ENCODE data around the gene GTF3C1. TPM values are rescaled to one million over a fixed set of nuclear protein-coding genes. Genes with fewer than 3 reads are reported as not detected.

GTF3C1 gene
- total RNA-seq, 2 experiments from 2014 or later, result 43.6 to 44.5 TPM

- no peak overlapping the region for H3K27ac ChIP-seq (ENCODE audit: low read depth in 1 of 2, low read length in 2 of 2)
- peaks cover 95% of the 10 kb centered on the region for H3K36me3 Mint-ChIP-seq (ENCODE audit: low read depth)
- no peaks in the 10 kb centered on the region for H3K27me3 Mint-ChIP-seq
- peaks cover 14% of the 10 kb centered on the region in 2 experiments for H3K9me3 ChIP-seq (ENCODE audit: control insufficient read depth in 1 of 2, insufficient read depth in 1 of 2, low read length in 2 of 2)
- H3K4me1 Mint-ChIP-seq (ENCODE audit: low read depth), result peaks cover 54% of the 10 kb centered on the region
- H3K36me3 ChIP-seq (ENCODE audit: insufficient read depth, low read length), result peaks cover 76% of the 10 kb centered on the region
- ChIA-PET CTCF (interaction anchor here (0.6 to 1.2 kb wide), 2 partner anchors 10 to 160 kb away, joined by 3 read pairs; no protein-coding TSS in a partner anchor), POLR2A (interaction anchor here (1.0 to 3.0 kb wide), 6 partner anchors 24 to 211 kb away, joined by 4 to 15 read pairs (median 8); no protein-coding TSS in a partner anchor)
- H3K9me3 Mint-ChIP-seq, result no peaks in the 10 kb centered on the region
- TF ChIP-seq CTCF (IDR thresholded peaks at IDR 0.05), result no peak
- H3K27me3 ChIP-seq (ENCODE audit: control insufficient read depth in 1 of 2, insufficient read depth in 2 of 2, low read length in 2 of 2), result no peaks in the 10 kb centered on the region
- H3K27ac Mint-ChIP-seq, result peak overlapping the region; percentile 93
- DNase-seq (no peak), ATAC-seq (ENCODE audit: poor library complexity) (no peak)
- no peak overlapping the region for H3K4me3 ChIP-seq (ENCODE audit: low read length)
- H3K4me3 Mint-ChIP-seq, result peak overlapping the region; percentile 12
- peaks cover 59% of the 10 kb centered on the region for H3K4me1 ChIP-seq (ENCODE audit: insufficient read depth, low read length)
- intact Hi-C loops (cut with DNase I, micrococcal nuclease), result loop anchor here (2.0 to 5.0 kb wide), 4 partner anchors 43 to 208 kb away; partner anchors contain the start of gene IL21R (in 2 of the 2)
These were observed 104.1 kb downstream of the GTF3C1 start for GRCh38 chr16:27445502-27446175.

- no peak for TF ChIP-seq CTCF (IDR thresholded peaks at IDR 0.05)
- CTCF ChIA-PET, result no interaction called here
These were observed 105.2 kb downstream of the GTF3C1 start for GRCh38 chr16:27444470-27444869.

GRCh38 chr16:27444015-27444414 is 105.7 kb downstream of the GTF3C1 start:
- POLR2A ChIA-PET, result no interaction called here
- H3K27me3 ChIP-seq (ENCODE audit: control insufficient read depth in 1 of 2, insufficient read depth in 2 of 2, low read length in 2 of 2), result no peaks in the 10 kb centered on the region
- Mint-ChIP-seq H3K4me1 (ENCODE audit: low read depth) (peaks cover 44% of the 10 kb centered on the region), H3K9me3 (no peaks in the 10 kb centered on the region), H3K27me3 (no peaks in the 10 kb centered on the region), H3K36me3 (ENCODE audit: low read depth) (peaks cover 93% of the 10 kb centered on the region), H3K27ac (peak overlapping the region; percentile 20), H3K4me3 (no peak overlapping the region)
- H3K9me3 ChIP-seq (ENCODE audit: control insufficient read depth in 1 of 2, insufficient read depth in 1 of 2, low read length in 2 of 2), result peaks cover 14% of the 10 kb centered on the region in 2 experiments
- peaks cover 81% of the 10 kb centered on the region for H3K36me3 ChIP-seq (ENCODE audit: insufficient read depth, low read length)
- ATAC-seq (ENCODE audit: poor library complexity) (no peak), DNase-seq (no peak)
- peaks cover 43% of the 10 kb centered on the region for H3K4me1 ChIP-seq (ENCODE audit: insufficient read depth, low read length)
- intact Hi-C loops (cut with DNase I, micrococcal nuclease), result no loop called here
- H3K4me3 ChIP-seq (ENCODE audit: low read length), result no peak overlapping the region
- TF ChIP-seq CTCF (IDR thresholded peaks at IDR 0.05), result no peak
- CTCF ChIA-PET, result no interaction called here
- H3K27ac ChIP-seq (ENCODE audit: low read depth in 1 of 2, low read length in 2 of 2), result no peak overlapping the region

More at GRCh38 chr16:27444470-27444869, 105.2 kb downstream of the GTF3C1 start:
- intact Hi-C loops (cut with DNase I, micrococcal nuclease), result no loop called here
- DNase-seq, result no peak
- H3K27ac Mint-ChIP-seq, result peak overlapping the region; percentile 93
- no peaks in the 10 kb centered on the region for H3K9me3 Mint-ChIP-seq
- Histone ChIP-seq H3K27me3 (ENCODE audit: control insufficient read depth in 1 of 2, insufficient read depth in 2 of 2, low read length in 2 of 2) (no peaks in the 10 kb centered on the region), H3K27ac (ENCODE audit: low read depth in 1 of 2, low read length in 2 of 2) (no peak overlapping the region), H3K9me3 (ENCODE audit: control insufficient read depth in 1 of 2, insufficient read depth in 1 of 2, low read length in 2 of 2) (peaks cover 14% of the 10 kb centered on the region in 2 experiments), H3K36me3 (ENCODE audit: insufficient read depth, low read length) (peaks cover 81% of the 10 kb centered on the region), H3K4me3 (ENCODE audit: low read length) (no peak overlapping the region), H3K4me1 (ENCODE audit: insufficient read depth, low read length) (peaks cover 47% of the 10 kb centered on the region)
- POLR2A ChIA-PET, result interaction anchor here (3.0 kb wide), 1 partner anchor 40 kb away, joined by 15 read pairs; no protein-coding TSS in a partner anchor
- peaks cover 44% of the 10 kb centered on the region for H3K4me1 Mint-ChIP-seq (ENCODE audit: low read depth)
- H3K4me3 Mint-ChIP-seq, result no peak overlapping the region
- no peak for ATAC-seq (ENCODE audit: poor library complexity)
- no peaks in the 10 kb centered on the region for H3K27me3 Mint-ChIP-seq
- H3K36me3 Mint-ChIP-seq (ENCODE audit: low read depth), result peaks cover 93% of the 10 kb centered on the region
